Hematopoietic multipotent progenitor cell (in vitro differentiated cells): ENCODE results near the gene ENOX1. TPM values are rescaled to one million over a fixed set of nuclear protein-coding genes. Genes with fewer than 3 reads are reported as not detected.

Source experiments
- DNase-seq, 3 donors: peaks; one replicate each; pipeline ENCODE4 v3.0.0-alpha.2; 2011 to 2015; ENCODE audit warnings: low read depth in 2 of 3, low spot score in 2 of 3
- total RNA-seq: library from RNA; depleted of rRNA; stranded (reverse); fragments of >200 nt; gene quantifications from one replicate; pipeline ENCODE4 v1.2.3, GENCODE V29; 2012

Gene ENOX1
- total RNA-seq, 1 donor = 0.54 TPM

GRCh38 chr13:43492745-43493144, 294.0 kb downstream of the ENOX1 start:
- no peak for DNase-seq

DNA sequence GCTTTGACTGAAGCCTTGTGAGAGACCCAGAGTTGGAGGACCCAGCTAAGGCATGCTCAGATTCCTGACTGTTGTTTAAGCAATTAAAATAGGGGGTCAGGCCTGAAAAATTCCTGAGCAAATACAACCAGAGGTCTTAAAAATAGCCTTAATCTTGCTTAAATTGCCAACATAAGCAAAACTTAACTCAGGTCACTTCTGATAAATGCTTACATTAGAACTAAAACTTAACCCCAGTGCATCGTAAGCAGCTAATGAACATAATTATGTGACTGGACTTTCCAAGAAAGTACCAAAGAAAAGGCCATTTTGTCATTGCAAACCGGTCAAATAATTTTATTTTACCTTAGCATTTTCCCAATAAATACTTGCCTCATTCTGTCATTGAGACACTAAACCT, 294.5 kb downstream of the ENOX1 start:
- no peak for DNase-seq

GRCh38 chr13:43489233-43489632, 297.5 kb downstream of the ENOX1 start:
- no peak for DNase-seq

DNA sequence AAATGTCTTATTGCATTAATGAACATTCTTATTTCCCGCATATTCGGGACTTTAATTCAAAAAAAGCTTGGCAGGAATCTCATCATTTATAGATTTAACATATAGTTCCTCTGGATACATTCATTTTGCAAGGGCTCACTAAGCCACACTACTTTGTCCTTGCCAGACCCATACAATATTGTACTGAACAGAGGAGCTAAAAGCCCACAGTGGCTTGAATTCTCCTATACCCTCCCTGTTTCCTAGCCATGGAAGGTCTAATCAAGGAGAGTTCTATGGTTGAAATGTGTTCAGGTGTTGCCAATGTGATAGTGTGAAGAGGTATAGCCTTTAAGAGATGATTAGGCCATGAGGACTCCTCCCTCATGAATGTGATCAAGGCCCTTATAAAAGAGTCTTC, 298.9 kb downstream of the ENOX1 start:
- no peak for DNase-seq

DNA sequence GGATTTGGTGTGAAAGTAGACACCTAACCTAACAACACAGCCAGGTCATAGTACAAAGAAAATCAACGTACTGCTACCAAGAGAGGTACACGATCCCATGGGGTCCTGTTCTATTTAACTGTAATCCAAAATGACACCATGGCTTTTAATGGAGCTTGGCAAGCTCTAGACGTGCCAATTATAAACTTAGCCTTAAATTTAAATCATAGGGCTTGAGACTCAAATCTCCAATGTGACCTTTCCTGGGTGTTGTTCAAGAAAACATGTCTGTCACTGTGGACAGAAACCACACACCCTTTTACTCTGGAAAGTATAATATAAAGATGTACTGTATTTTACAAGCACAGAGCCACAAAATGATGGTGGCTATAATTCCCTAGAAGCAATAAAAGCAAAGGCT, 299.3 kb downstream of the ENOX1 start:
- no peak for DNase-seq

GRCh38 chr13:43484432-43485225, 302.1 kb downstream of the ENOX1 start:
- no peak for DNase-seq

DNA sequence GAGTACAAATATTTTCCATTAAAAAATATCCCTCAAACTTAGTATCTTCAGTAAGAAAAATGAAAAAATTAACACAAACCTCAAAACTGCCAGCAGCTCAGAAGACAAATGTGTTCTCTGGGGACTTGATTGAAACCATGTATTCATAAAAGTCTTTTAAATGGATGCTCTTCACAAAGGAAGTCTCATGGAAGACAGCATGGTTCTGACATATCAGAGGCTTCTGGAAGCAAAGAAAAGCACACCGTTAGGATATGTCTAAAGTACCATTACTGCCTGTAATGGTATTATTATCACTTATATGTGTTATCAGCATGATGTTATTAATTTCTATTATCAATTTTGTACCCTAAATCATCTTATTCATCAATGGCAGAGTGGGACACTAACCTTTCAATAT, 302.8 kb downstream of the ENOX1 start:
- no peak for DNase-seq

GRCh38 chr13:43482641-43483040, 304.1 kb downstream of the ENOX1 start:
- no peak for DNase-seq

DNA sequence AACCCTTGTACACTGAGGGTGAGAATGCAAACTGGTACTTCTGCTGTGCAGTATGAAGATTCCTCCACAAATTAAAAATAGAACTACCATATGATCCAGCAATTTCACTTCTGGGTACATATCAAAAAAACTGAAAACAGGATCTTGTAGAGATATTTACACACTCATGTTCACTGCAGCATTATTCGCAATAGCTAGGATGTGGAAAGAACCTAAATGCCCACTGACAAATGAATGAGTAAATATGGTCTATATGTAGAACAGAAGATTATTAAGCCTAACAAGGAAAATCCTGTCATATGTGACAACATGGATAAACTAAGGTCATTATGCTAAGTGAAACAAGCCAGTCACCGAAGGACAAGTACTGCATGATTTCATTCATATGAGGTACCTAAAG, 304.7 kb downstream of the ENOX1 start:
- DNase-seq = no peak

- no peak for DNase-seq
Observed at GRCh38 chr13:43478902-43479301, 307.9 kb downstream of the ENOX1 start.

DNA sequence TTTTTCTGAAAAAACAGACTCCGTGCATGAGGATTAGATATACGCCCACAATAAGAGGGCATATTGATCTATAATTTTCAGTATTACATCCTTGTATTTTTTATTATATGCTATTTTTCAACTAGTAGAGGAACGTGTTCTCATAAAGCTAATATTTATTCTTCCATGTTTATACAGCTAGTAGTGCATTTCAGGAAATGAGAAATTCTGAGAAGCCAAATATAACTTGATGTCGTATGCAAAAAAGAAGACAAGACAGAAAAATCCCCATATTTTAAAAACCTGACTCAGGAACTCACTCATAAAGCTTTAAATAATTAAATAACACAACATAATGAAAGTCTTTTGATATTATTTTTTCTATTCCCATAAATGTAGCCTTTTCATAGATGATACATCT, 308.6 kb downstream of the ENOX1 start:
- no peak for DNase-seq

DNA sequence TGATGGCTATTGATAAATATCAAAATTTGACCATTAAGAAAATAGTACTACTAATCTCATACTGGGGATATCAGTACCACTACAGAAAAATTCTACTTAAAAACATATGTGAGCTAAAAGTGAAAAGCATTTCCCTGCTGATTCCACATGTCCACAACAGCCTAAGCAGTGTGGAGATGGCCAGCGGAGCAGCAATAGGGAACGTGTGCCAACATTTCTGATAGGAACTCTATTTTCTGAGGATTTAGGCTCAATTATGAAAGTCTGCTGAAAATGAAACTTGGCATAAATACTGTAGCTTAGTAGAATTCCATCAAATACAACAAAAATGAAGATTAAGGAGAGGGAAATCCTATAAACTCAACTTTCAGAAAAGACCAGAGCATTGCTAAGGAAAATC, 311.6 kb downstream of the ENOX1 start:
- no peak for DNase-seq

GRCh38 chr13:43473437-43473836, 313.3 kb downstream of the ENOX1 start:
- peak in 2 of 3 donors; percentile 10 to 37 for DNase-seq

DNA sequence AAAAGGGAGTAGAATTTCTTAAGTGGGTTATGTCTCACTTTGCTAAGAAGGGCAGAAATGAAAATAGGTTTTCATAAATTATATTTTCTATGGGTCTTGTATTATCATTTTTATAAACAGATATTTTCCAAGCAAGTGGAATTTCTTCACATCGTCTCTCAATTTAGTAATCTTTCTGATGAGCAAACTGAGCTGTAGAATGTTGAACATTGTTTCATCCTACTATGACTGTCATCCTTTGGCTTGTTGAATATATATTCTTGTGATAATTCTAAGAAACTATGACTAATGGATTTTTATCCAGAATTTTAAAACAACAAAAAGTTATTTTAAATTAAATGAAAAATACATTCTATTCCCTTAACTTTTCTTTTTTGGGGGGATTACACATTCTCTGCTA, 313.8 kb downstream of the ENOX1 start:
- DNase-seq = no peak

GRCh38 chr13:43472339-43472738, 314.4 kb downstream of the ENOX1 start:
- no peak for DNase-seq

GRCh38 chr13:43470610-43471009, 316.2 kb downstream of the ENOX1 start:
- no peak for DNase-seq

GRCh38 chr13:43469791-43470190, 317.0 kb downstream of the ENOX1 start:
- no peak for DNase-seq

DNA sequence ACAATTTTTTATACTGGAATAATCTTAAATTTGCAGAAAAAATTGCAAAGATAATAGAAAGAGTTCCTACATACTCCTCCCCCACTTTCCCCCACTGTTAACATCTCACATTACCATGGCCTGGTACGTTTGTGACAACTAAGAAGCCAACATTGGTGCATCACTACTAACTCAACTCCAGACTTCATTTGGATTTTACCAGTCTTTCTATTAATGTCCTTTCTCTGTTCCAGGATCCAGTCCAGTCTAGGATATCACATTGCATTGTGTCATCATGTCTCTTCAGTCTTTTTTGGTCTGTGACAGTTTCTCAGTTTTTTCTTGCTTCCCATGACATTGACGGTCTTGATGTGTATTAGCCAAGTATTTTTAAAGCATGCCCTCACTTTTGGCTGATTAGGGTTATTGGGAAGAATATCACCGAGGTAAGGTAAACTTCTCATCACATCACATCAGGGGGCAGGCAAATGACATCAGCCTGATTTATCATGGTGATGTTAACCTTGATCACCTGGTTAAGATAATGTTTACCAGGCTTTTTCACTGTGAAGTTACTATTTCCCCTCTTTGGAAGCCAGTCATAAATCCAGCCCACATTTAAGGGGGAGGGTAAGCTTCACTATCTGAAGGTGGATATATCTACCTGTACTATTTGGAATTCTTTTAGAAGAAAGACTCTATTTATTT, 322.1 kb downstream of the ENOX1 start:
- DNase-seq = no peak

DNA sequence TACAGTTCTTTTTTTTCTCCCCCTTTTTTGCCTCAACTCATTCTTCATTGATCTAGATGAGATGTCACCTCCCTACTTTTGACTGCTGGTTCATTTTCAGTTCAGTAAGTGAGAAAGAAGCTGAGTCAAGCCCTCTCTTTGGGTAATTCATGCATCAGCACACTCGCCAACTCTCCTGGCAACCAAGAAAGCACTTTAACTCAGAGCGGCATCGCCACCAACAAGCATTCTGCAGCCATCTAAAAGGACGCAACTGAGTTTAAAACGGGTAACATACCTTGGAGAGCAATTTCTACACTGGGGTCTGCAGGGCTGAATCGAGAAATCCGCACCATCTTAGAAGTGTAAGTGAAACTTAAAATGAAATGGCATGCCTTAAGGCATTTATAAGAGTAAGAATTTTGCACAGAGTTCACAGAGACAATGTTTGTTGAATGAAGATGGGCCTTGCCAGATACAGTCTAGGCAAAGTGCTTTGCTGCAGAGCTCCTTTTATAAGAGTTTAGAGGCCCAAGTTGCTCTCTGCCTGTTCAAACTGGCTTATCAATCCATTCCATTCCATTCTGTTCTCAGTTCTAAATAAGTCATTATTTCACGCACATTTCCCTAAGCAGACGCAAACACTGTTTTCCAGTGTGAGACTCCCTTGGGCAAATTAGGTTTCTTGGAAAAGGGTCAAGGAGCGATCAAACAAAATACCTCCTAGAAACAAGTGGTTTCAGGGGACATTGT, 338.0 kb downstream of the ENOX1 start:
- DNase-seq = no peak

DNA sequence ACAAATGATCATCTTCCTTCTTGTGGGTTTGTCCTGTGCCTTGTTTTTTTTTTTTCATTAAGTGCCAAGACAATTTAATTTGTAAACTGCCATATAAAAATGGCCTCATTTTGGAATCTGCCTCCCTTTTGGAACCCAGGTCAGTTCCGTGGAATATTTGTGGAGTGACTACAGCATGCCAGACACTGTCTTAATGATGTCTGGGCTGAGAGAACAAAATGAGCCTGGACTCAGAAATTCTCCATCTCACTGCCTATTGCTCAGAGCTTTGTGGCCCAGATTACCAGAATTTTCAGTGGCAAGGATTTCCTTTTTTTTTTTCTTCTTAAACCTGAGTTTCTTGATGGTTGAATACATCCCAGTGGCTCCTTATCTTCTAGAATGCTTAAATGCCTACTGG, 340.6 kb downstream of the ENOX1 start:
- DNase-seq = no peak

DNA sequence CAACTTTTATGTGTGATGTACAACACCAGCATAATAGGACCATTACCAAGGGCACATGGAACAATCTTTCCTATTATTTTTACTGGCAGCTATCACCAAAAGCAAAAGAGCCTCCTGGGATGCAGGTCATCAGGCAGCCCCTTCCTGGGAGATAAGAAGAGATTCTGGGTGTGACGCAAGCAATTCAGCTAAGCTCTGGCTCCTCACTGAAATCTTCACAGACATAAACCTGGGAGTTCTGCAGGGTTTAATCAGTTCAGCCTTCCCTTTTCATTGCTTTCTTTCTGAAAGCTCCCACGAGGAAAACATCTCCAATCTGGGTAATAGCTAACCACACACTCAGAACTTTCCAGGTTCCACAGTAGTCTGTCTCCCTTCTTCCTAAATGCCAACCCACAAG, 341.1 kb downstream of the ENOX1 start:
- DNase-seq = no peak

- DNase-seq = no peak
Observed at GRCh38 chr13:43444081-43444480, 342.7 kb downstream of the ENOX1 start.
